NCI-H748 (cell line): ENCODE results near the gene ANKHD1.
"Not testable (repeated sequence)": the region's sequence is repeated elsewhere in the genome, so short reads cannot be mapped to it uniquely, and the experiment has no call there.

Source experiments
- DNase-seq: peaks from one replicate; lab custom pipeline; 2025; ENCODE audit not compliant: unreplicated experiment; lab: John Stamatoyannopoulos, UW

The ANKHD1 gene

GRCh38 chr5:140561753-140562523, 160.3 kb downstream of the ANKHD1 start:
- DNase-seq = no peak

- DNase-seq = no peak
Observed at GRCh38 chr5:140563596-140563995, 162.0 kb downstream of the ANKHD1 start.

GRCh38 chr5:140564196-140565023, 162.8 kb downstream of the ANKHD1 start, which contains the start of the genes APBB3 and SLC35A4:
Gene APBB3, minus strand, starts transcription at chr5:140564598. Its CDS starts 353 bp downstream, at chr5:140564245.
Gene SLC35A4, plus strand, starts transcription at chr5:140564828. Its CDS starts 2,342 bp downstream, at chr5:140567170.
- peak; percentile 98 for DNase-seq

GRCh38 chr5:140565024-140565779, 163.6 kb downstream of the ANKHD1 start:
- no peak for DNase-seq

- no peak for DNase-seq
Observed at GRCh38 chr5:140565780-140566095, 164.1 kb downstream of the ANKHD1 start.

- no peak for DNase-seq
Observed at GRCh38 chr5:140566665-140567064, 165.0 kb downstream of the ANKHD1 start.

- no peak for DNase-seq
Observed at GRCh38 chr5:140567136-140567818, 165.6 kb downstream of the ANKHD1 start.

GRCh38 chr5:140567871-140568270, 166.2 kb downstream of the ANKHD1 start:
- no peak for DNase-seq

GRCh38 chr5:140568443-140569063, 166.9 kb downstream of the ANKHD1 start:
- no peak for DNase-seq

- no peak for DNase-seq
Observed at GRCh38 chr5:140569197-140569596, 167.6 kb downstream of the ANKHD1 start.

GRCh38 chr5:140570058-140570457, 168.4 kb downstream of the ANKHD1 start:
- DNase-seq = no peak

- no peak for DNase-seq
Observed at GRCh38 chr5:140570488-140570887, 168.9 kb downstream of the ANKHD1 start.

- DNase-seq = no peak
Observed at GRCh38 chr5:140571105-140571504, 169.5 kb downstream of the ANKHD1 start.

GRCh38 chr5:140573683-140574082, 172.1 kb downstream of the ANKHD1 start:
- no peak for DNase-seq

- DNase-seq = no peak
Observed at GRCh38 chr5:140574165-140574564, 172.5 kb downstream of the ANKHD1 start.

- DNase-seq = peak; percentile 7
Observed at GRCh38 chr5:140575309-140575708, 173.7 kb downstream of the ANKHD1 start.

GRCh38 chr5:140576776-140577201, 175.2 kb downstream of the ANKHD1 start:
- DNase-seq = no peak

GRCh38 chr5:140579188-140579747, 177.6 kb downstream of the ANKHD1 start:
- not testable (repeated sequence) for DNase-seq

GRCh38 chr5:140587495-140587894, 185.9 kb downstream of the ANKHD1 start:
- no peak for DNase-seq
